Ishikawa (cell line): ENCODE data around the gene LCMT1.

ENCODE experiments used
- CEBPB ChIP-seq: IDR thresholded peaks from 2 replicates; pipeline ENCODE4 v1.6.1; 2012
- CREB1 ChIP-seq: IDR thresholded peaks from 2 replicates; pipeline ENCODE4 v1.6.1; 2012; ENCODE audit warnings: low read depth
- EGR1 ChIP-seq: IDR thresholded peaks from 2 replicates; pipeline ENCODE4 v1.6.1; 2012
- EP300 ChIP-seq: IDR thresholded peaks from 2 replicates; pipeline ENCODE4 v1.6.1; 2012; ENCODE audit warnings: borderline replicate concordance
- MAX ChIP-seq: IDR thresholded peaks from 2 replicates; pipeline ENCODE4 v1.6.1; 2012
- RAD21 ChIP-seq: IDR thresholded peaks from 2 replicates; pipeline ENCODE4 v1.6.1; 2012; ENCODE audit warnings: low read depth
- REST ChIP-seq: IDR thresholded peaks from 2 replicates; pipeline ENCODE4 v1.6.1; 2012; ENCODE audit warnings: low read depth, mild to moderate bottlenecking
- TAF1 ChIP-seq: IDR thresholded peaks from 2 replicates; pipeline ENCODE4 v1.6.1; 2012; ENCODE audit warnings: low read depth, mild to moderate bottlenecking
- TCF12 ChIP-seq: IDR thresholded peaks from 2 replicates; pipeline ENCODE4 v1.6.1; 2012; ENCODE audit warnings: low read depth
- TEAD4 ChIP-seq: IDR thresholded peaks from 2 replicates; pipeline ENCODE4 v1.6.1; 2012

GRCh38 chr16:25135254-25135878, 23.8 kb downstream of the LCMT1 start:
- TF ChIP-seq MAX (no peak), TCF12 (no peak), RAD21 (no peak), CREB1 (no peak), REST (no peak), CEBPB (no peak), TEAD4 (no peak), TAF1 (no peak), EGR1 (no peak), EP300 (no peak)
